Suprapubic skin (tissue), 4 donors: ENCODE data around the gene PSME1.

ENCODE experiments used
- CTCF ChIP-seq, 2 donors: fragments of 200-600 bp in 1 of 2; fragments of 450-650 bp in 1 of 2; sonication (generic) in 1 of 2; IDR thresholded peaks; one replicate each; pipeline ENCODE4 v1.5.1; 2016 to 2019; ENCODE audit warnings: antibody characterized with exemption in 2 of 2, mild to moderate bottlenecking in 1 of 2, moderate library complexity in 1 of 2
- POLR2A ChIP-seq, 2 donors: fragments of 450-650 bp; IDR thresholded peaks; one replicate each; pipeline ENCODE4 v1.6.1; 2017; ENCODE audit warnings: antibody characterized with exemption in 2 of 2, mild to moderate bottlenecking in 2 of 2, moderate library complexity in 2 of 2
- POLR2AphosphoS5 ChIP-seq, 3 donors: sonication (generic); formaldehyde crosslinking; IDR thresholded peaks; one replicate each; pipeline ENCODE4 v1.6.1; 2017; ENCODE audit warnings: antibody characterized with exemption in 3 of 3

GRCh38 chr14:24157331-24157730, 21.3 kb downstream of the PSME1 start:
- TF ChIP-seq CTCF (IDR thresholded peaks at IDR 0.05) (no peak), POLR2A (IDR thresholded peaks at IDR 0.05) (no peak), POLR2AphosphoS5 (IDR thresholded peaks at IDR 0.05) (no peak)
